Caco-2 (cell line): ENCODE data around the gene SLC39A11. TPM values are rescaled to one million over a fixed set of nuclear protein-coding genes. Genes with fewer than 3 reads are reported as not detected.

Experiments used
- BruUV-seq: library from RNA; stranded (reverse); fragments of 400-500 nt; replicated peaks from 2 replicates; lab custom pipeline; 2021; lab: Mats Ljungman, UMichigan
- CTCF ChIA-PET: fragments of 300-600 bp; sonication (Branson Sonifier 250); formaldehyde crosslinking; loops from one replicate; lab custom pipeline; 2022; ENCODE audit warnings: antibody characterized with exemption; lab: Charles Lee
- POLR2A ChIA-PET: fragments of 300-600 bp; sonication (Branson Sonifier 250); formaldehyde crosslinking; loops from one replicate; lab custom pipeline; 2022; ENCODE audit warnings: antibody characterized with exemption; lab: Charles Lee
- DNase-seq, 2 experiments: peaks; one replicate each; pipeline versions ENCODE4 v3.0.0 to v3.0.0-alpha.2; 2020 to 2022
- H3K27me3 ChIP-seq: replicated peaks from 2 replicates; pipeline ENCODE4 v1.6.0; 2011; ENCODE audit warnings: low read length; ENCODE audit not compliant: control insufficient read depth, insufficient read depth
- H3K36me3 ChIP-seq: 2 replicates; pipeline ENCODE4 v1.5.1; 2011; ENCODE audit warnings: low read length; ENCODE audit not compliant: control insufficient read depth, insufficient read depth
- H3K4me1 ChIP-seq: fragments of 250-450 bp; sonication (Bioruptor Pico); 2 replicates; pipeline ENCODE4 v1.5.1; 2020; ENCODE audit warnings: mild to moderate bottlenecking
- H3K4me3 ChIP-seq: 2 replicates; pipeline ENCODE4 v1.5.1; 2011; ENCODE audit warnings: low read depth, mild to moderate bottlenecking, control low read depth, low read length
- H3K9me3 ChIP-seq: fragments of 250-450 bp; sonication (Bioruptor Pico); 2 replicates; pipeline ENCODE4 v1.5.1; 2020; ENCODE audit warnings: mild to moderate bottlenecking, moderate library complexity
- H3K27ac Mint-ChIP-seq: one replicate; pipeline ENCODE4 v1.8.0; 2022; ENCODE audit warnings: mixed read lengths; ENCODE audit not compliant: unreplicated experiment
- H3K27me3 Mint-ChIP-seq: one replicate; pipeline ENCODE4 v1.8.0; 2022; ENCODE audit warnings: mixed read lengths; ENCODE audit not compliant: insufficient read depth, unreplicated experiment
- H3K36me3 Mint-ChIP-seq: one replicate; pipeline ENCODE4 v1.8.0; 2022; ENCODE audit warnings: mild to moderate bottlenecking, mixed read lengths; ENCODE audit not compliant: insufficient read depth, unreplicated experiment
- H3K4me1 Mint-ChIP-seq: one replicate; pipeline ENCODE4 v1.8.0; 2022; ENCODE audit warnings: low read depth, mixed read lengths; ENCODE audit not compliant: unreplicated experiment
- H3K4me3 Mint-ChIP-seq: one replicate; pipeline ENCODE4 v1.8.0; 2022; ENCODE audit warnings: mild to moderate bottlenecking, moderate library complexity, mixed read lengths; ENCODE audit not compliant: unreplicated experiment
- H3K9me3 Mint-ChIP-seq: one replicate; pipeline ENCODE4 v1.8.0; 2022; ENCODE audit warnings: mixed read lengths; ENCODE audit not compliant: unreplicated experiment
- CTCF ChIP-seq, 2 experiments: fragments of 200-600 bp in 1 of 2; IDR thresholded peaks; 1 replicate in 1 of 2; 2 replicates in 1 of 2; pipeline versions ENCODE4 v1.5.1 to v1.8.0; 2011 to 2022; ENCODE audit warnings: antibody characterized with exemption in 1 of 2, control low read depth in 1 of 2, inconsistent platforms in 1 of 2, low read depth in 1 of 2, low read length in 1 of 2, mild to moderate bottlenecking in 1 of 2, moderate library complexity in 1 of 2; ENCODE audit not compliant: insufficient read depth in 1 of 2, severe bottlenecking in 1 of 2, unreplicated experiment in 1 of 2
- intact Hi-C: fragments of 100-400 bp; cut with micrococcal nuclease; formaldehyde crosslinking; loops from one replicate; pipeline ENCODE4 v1.10.0; 2022; ENCODE audit not compliant: unreplicated experiment
- total RNA-seq: library from RNA; stranded (reverse); gene quantifications from 2 replicates; pipeline ENCODE4 v1.2.3, GENCODE V29; 2022

The SLC39A11 gene
- total RNA-seq, 1 experiment from 2014 or later, result 26.4 TPM

GRCh38 chr17:72950242-72950931, 142.1 kb downstream of the SLC39A11 start:
- H3K9me3 ChIP-seq, result no peaks in the 10 kb centered on the region
- no peaks in the 10 kb centered on the region; the same call in 1 of the 2 replicates for H3K27me3 ChIP-seq
- H3K4me1 ChIP-seq, result no peaks in the 10 kb centered on the region
- no peak for TF ChIP-seq CTCF (IDR thresholded peaks at IDR 0.05; ENCODE audit: insufficient read depth in 1 of 2, low read depth in 1 of 2, low read length in 1 of 2, severe bottlenecking in 1 of 2, unreplicated experiment in 1 of 2)
- H3K27ac Mint-ChIP-seq, result no peak overlapping the region
- ChIA-PET CTCF (interaction anchor here (0.7 kb wide), 1 partner anchor 265 kb away, joined by 3 read pairs; no protein-coding TSS in a partner anchor), POLR2A (no interaction called here)
- H3K36me3 Mint-ChIP-seq, result no peaks in the 10 kb centered on the region
- no peak overlapping the region for H3K4me3 Mint-ChIP-seq
- intact Hi-C loops, result no loop called here
- no peak for DNase-seq
- no peaks in the 10 kb centered on the region for H3K9me3 Mint-ChIP-seq
- no peaks in the 10 kb centered on the region for H3K36me3 ChIP-seq
- BruUV-seq, result no TSS peak
- H3K4me3 ChIP-seq, result no peak overlapping the region
- no peaks in the 10 kb centered on the region for H3K27me3 Mint-ChIP-seq
- H3K4me1 Mint-ChIP-seq, result no peaks in the 10 kb centered on the region

GRCh38 chr17:72948115-72948514, 144.4 kb downstream of the SLC39A11 start:
- no peaks in the 10 kb centered on the region for H3K9me3 ChIP-seq
- no peaks in the 10 kb centered on the region for H3K36me3 Mint-ChIP-seq
- DNase-seq, result no peak
- no peaks in the 10 kb centered on the region for H3K4me1 Mint-ChIP-seq
- CTCF ChIA-PET, result no interaction called here
- H3K27me3 ChIP-seq, result no peaks in the 10 kb centered on the region; the same call in 1 of the 2 replicates
- no peaks in the 10 kb centered on the region for H3K9me3 Mint-ChIP-seq
- intact Hi-C loops, result no loop called here
- no peak overlapping the region for H3K4me3 ChIP-seq
- no peaks in the 10 kb centered on the region for H3K4me1 ChIP-seq
- no peaks in the 10 kb centered on the region for H3K27me3 Mint-ChIP-seq
- H3K4me3 Mint-ChIP-seq, result no peak overlapping the region
- H3K36me3 ChIP-seq, result no peaks in the 10 kb centered on the region
- no TSS peak for BruUV-seq
- POLR2A ChIA-PET, result no interaction called here
- TF ChIP-seq CTCF (IDR thresholded peaks at IDR 0.05; ENCODE audit: insufficient read depth in 1 of 2, low read depth in 1 of 2, low read length in 1 of 2, severe bottlenecking in 1 of 2, unreplicated experiment in 1 of 2), result no peak
- H3K27ac Mint-ChIP-seq, result no peak overlapping the region

- CTCF ChIA-PET, result interaction anchor here (0.5 kb wide), 1 partner anchor 1829 kb away, joined by 3 read pairs; the partner anchor contains the start of gene NAT9
Observed at GRCh38 chr17:72947475-72947874, 145.0 kb downstream of the SLC39A11 start.

More at GRCh38 chr17:72947475-72947874, 145.0 kb downstream of the SLC39A11 start:
- intact Hi-C loops, result no loop called here
- no TSS peak for BruUV-seq
- Mint-ChIP-seq H3K27ac (no peak overlapping the region), H3K36me3 (no peaks in the 10 kb centered on the region), H3K4me3 (no peak overlapping the region), H3K4me1 (no peaks in the 10 kb centered on the region), H3K9me3 (no peaks in the 10 kb centered on the region), H3K27me3 (no peaks in the 10 kb centered on the region)
- no peaks in the 10 kb centered on the region for H3K4me1 ChIP-seq
- no peak for DNase-seq
- POLR2A ChIA-PET, result no interaction called here
- no peak for TF ChIP-seq CTCF (IDR thresholded peaks at IDR 0.05; ENCODE audit: insufficient read depth in 1 of 2, low read depth in 1 of 2, low read length in 1 of 2, severe bottlenecking in 1 of 2, unreplicated experiment in 1 of 2)
- no peak overlapping the region for H3K4me3 ChIP-seq
- H3K9me3 ChIP-seq, result no peaks in the 10 kb centered on the region
- H3K27me3 ChIP-seq, result no peaks in the 10 kb centered on the region; the same call in 1 of the 2 replicates
- no peaks in the 10 kb centered on the region for H3K36me3 ChIP-seq
